ENCODE measurements around the gene CYLD. TPM values are rescaled to one million over a fixed set of nuclear protein-coding genes. Genes with fewer than 3 reads are reported as not detected.

CYLD gene
- total and polyA plus RNA-seq, 2 donors (not counting 1 experiment from before 2014, with no cell fraction given), result 30.0 to 160 TPM

GRCh38 chr16:50802961-50803360 lies 61.1 kb downstream of the CYLD start:
- WGBS (ENCODE audit: insufficient coverage), result 97% methylated on average over 8 of the region's 8 CpGs
- Histone ChIP-seq H3K27me3 (replicated peaks in 1 of 4; ENCODE audit: control extremely low read depth in 1 of 4, control insufficient read depth in 3 of 4, insufficient read depth in 4 of 4, low read length in 3 of 4) (no peaks in the 10 kb centered on the region), H3K4me1 (ENCODE audit: control insufficient read depth in 2 of 2, insufficient read depth in 2 of 2, low read length in 2 of 2) (peaks cover 6 to 10% of the 10 kb centered on the region in 2 donors), H2AFZ (ENCODE audit: insufficient read depth, low read depth, low read length, poor library complexity, severe bottlenecking) (no peak overlapping the region), H3K36me3 (replicated peaks in 1 of 2; ENCODE audit: control extremely low read depth in 1 of 2, control insufficient read depth in 1 of 2, extremely low read depth in 1 of 2, insufficient read depth in 2 of 2, low read length in 1 of 2) (peaks cover 0 to 15% of the 10 kb centered on the region in 2 experiments), H3K9me3 (ENCODE audit: control extremely low read depth in 1 of 3, control insufficient read depth in 2 of 3, insufficient read depth in 1 of 3, low read length in 2 of 3) (peaks cover 0 to 4% (median 0%) of the 10 kb centered on the region in 3 donors), H3K4me3 (ENCODE audit: control extremely low read depth in 1 of 5, extremely low read depth in 1 of 5, insufficient read depth in 1 of 5, low read depth in 2 of 5, low read length in 4 of 5) (no peak overlapping the region), H3K79me2 (ENCODE audit: control insufficient read depth, insufficient read depth, low read length) (no peaks in the 10 kb centered on the region), H3K4me2 (replicated peaks; ENCODE audit: low read depth, low read length, poor library complexity, severe bottlenecking) (no peak overlapping the region), H4K20me1 (ENCODE audit: control insufficient read depth, insufficient read depth, low read length, poor library complexity, severe bottlenecking) (no peaks in the 10 kb centered on the region), H3K27ac (ENCODE audit: low read length in 2 of 2) (no peak overlapping the region), H3K9ac (ENCODE audit: low read length) (no peak overlapping the region)
- ATAC-seq (ENCODE audit: low read depth) (no peak), DNase-seq (no peak)
- Mint-ChIP-seq H3K4me3 (no peak overlapping the region), H3K9me3 (ENCODE audit: insufficient read depth) (no peaks in the 10 kb centered on the region), H3K27me3 (no peaks in the 10 kb centered on the region), H3K4me1 (peaks cover 9% of the 10 kb centered on the region), H3K27ac (no peak overlapping the region)
- CTCF ChIA-PET, result interaction anchor here (1.0 to 1.1 kb wide), 2 partner anchors 9 to 138 kb away, joined by 3 read pairs; no protein-coding TSS in a partner anchor
- TF ChIP-seq CTCF (IDR thresholded peaks at IDR 0.05) (no peak), EZH2 (IDR thresholded peaks at IDR 0.05; ENCODE audit: borderline replicate concordance, insufficient read depth, low read depth, low read length, poor library complexity, severe bottlenecking) (no peak)
- POLR2A ChIA-PET, result no interaction called here
- intact Hi-C loops (cut with micrococcal nuclease), result no loop called here

GRCh38 chr16:50804290-50804907 lies 62.5 kb downstream of the CYLD start:
- POLR2A ChIA-PET, result no interaction called here
- no peak for TF ChIP-seq EZH2 (IDR thresholded peaks at IDR 0.05; ENCODE audit: borderline replicate concordance, insufficient read depth, low read depth, low read length, poor library complexity, severe bottlenecking)

More at GRCh38 chr16:50804290-50804907, 62.5 kb downstream of the CYLD start:
- no peaks in the 10 kb centered on the region for H3K9me3 ChIP-seq (ENCODE audit: control extremely low read depth in 1 of 3, control insufficient read depth in 2 of 3, insufficient read depth in 1 of 3, low read length in 2 of 3)
- CTCF ChIA-PET, result interaction anchor here (0.6 to 3.5 kb wide), 8 partner anchors 8 to 630 kb away, joined by 3 to 83 read pairs (median 9); no protein-coding TSS in a partner anchor
- no peaks in the 10 kb centered on the region for H3K27me3 ChIP-seq (replicated peaks in 1 of 4; ENCODE audit: control extremely low read depth in 1 of 4, control insufficient read depth in 3 of 4, insufficient read depth in 4 of 4, low read length in 3 of 4)
- Mint-ChIP-seq H3K4me1 (peaks cover 15% of the 10 kb centered on the region), H3K9me3 (ENCODE audit: insufficient read depth) (no peaks in the 10 kb centered on the region), H3K4me3 (no peak overlapping the region), H3K27ac (no peak overlapping the region), H3K27me3 (peaks cover 6% of the 10 kb centered on the region)
- H3K4me1 ChIP-seq (ENCODE audit: control insufficient read depth in 2 of 2, insufficient read depth in 2 of 2, low read length in 2 of 2), result peaks cover 6 to 11% of the 10 kb centered on the region in 2 donors
- peaks cover 0 to 5% of the 10 kb centered on the region in 2 experiments for H3K36me3 ChIP-seq (replicated peaks in 1 of 2; ENCODE audit: control extremely low read depth in 1 of 2, control insufficient read depth in 1 of 2, extremely low read depth in 1 of 2, insufficient read depth in 2 of 2, low read length in 1 of 2)
- H3K4me3 ChIP-seq (ENCODE audit: control extremely low read depth in 1 of 5, extremely low read depth in 1 of 5, insufficient read depth in 1 of 5, low read depth in 2 of 5, low read length in 4 of 5), result no peak overlapping the region
- no peak for ATAC-seq (ENCODE audit: low read depth)
- no peak for DNase-seq
- no peak overlapping the region for H3K4me2 ChIP-seq (replicated peaks; ENCODE audit: low read depth, low read length, poor library complexity, severe bottlenecking)
- WGBS (ENCODE audit: insufficient coverage), result 95% methylated on average over 7 of the region's 10 CpGs
- intact Hi-C loops (cut with micrococcal nuclease), result no loop called here
- H3K27ac ChIP-seq (ENCODE audit: low read length in 2 of 2), result no peak overlapping the region
- H3K79me2 ChIP-seq (ENCODE audit: control insufficient read depth, insufficient read depth, low read length), result no peaks in the 10 kb centered on the region
- H2AFZ ChIP-seq (ENCODE audit: insufficient read depth, low read depth, low read length, poor library complexity, severe bottlenecking), result no peak overlapping the region
- H3K9ac ChIP-seq (ENCODE audit: low read length), result no peak overlapping the region
- no peaks in the 10 kb centered on the region for H4K20me1 ChIP-seq (ENCODE audit: control insufficient read depth, insufficient read depth, low read length, poor library complexity, severe bottlenecking)
